NCI-H2081 treated with DMSO at 0.1 percent for 48 hours (cell line): ENCODE data around the gene MSX1.
"Not testable (repeated sequence)": the region's sequence is repeated elsewhere in the genome, so short reads cannot be mapped to it uniquely, and the experiment has no call there.

Source experiments
- DNase-seq: peaks from one replicate; lab custom pipeline; 2025; lab: John Stamatoyannopoulos, UW

Gene MSX1

GRCh38 chr4:4859325-4859798 lies at the start of gene MSX1:
Gene MSX1, plus strand, starts transcription at chr4:4859665. Its CDS starts 235 bp downstream, at chr4:4859900.
- no peak for DNase-seq

- DNase-seq, result no peak
Measured at GRCh38 chr4:4810092-4810774, 49.2 kb upstream of the MSX1 start.

GRCh38 chr4:4810778-4811177 lies 48.7 kb upstream of the MSX1 start:
- no peak for DNase-seq

GRCh38 chr4:4812145-4812794 lies 47.2 kb upstream of the MSX1 start:
- no peak for DNase-seq

- DNase-seq, result no peak
Measured at GRCh38 chr4:4818415-4819212, 40.9 kb upstream of the MSX1 start.

GRCh38 chr4:4819213-4819606 lies 40.3 kb upstream of the MSX1 start:
- DNase-seq, result no peak

GRCh38 chr4:4820261-4820660 lies 39.2 kb upstream of the MSX1 start:
- DNase-seq, result no peak

- no peak for DNase-seq
Measured at GRCh38 chr4:4820739-4821138, 38.7 kb upstream of the MSX1 start.

- no peak for DNase-seq
Measured at GRCh38 chr4:4821577-4821976, 37.9 kb upstream of the MSX1 start.

- not testable (repeated sequence) for DNase-seq
Measured at GRCh38 chr4:4822286-4822685, 37.2 kb upstream of the MSX1 start.

GRCh38 chr4:4823621-4824162 lies 35.8 kb upstream of the MSX1 start:
- no peak for DNase-seq

GRCh38 chr4:4824232-4824631 lies 35.2 kb upstream of the MSX1 start:
- DNase-seq, result no peak

GRCh38 chr4:4825431-4825830 lies 34.0 kb upstream of the MSX1 start:
- DNase-seq, result no peak

GRCh38 chr4:4829837-4830236 lies 29.6 kb upstream of the MSX1 start:
- no peak for DNase-seq

- no peak for DNase-seq
Measured at GRCh38 chr4:4831266-4831665, 28.2 kb upstream of the MSX1 start.

GRCh38 chr4:4831825-4832224 lies 27.6 kb upstream of the MSX1 start:
- no peak for DNase-seq

- no peak for DNase-seq
Measured at GRCh38 chr4:4836044-4836443, 23.4 kb upstream of the MSX1 start.

- no peak for DNase-seq
Measured at GRCh38 chr4:4837316-4837715, 22.1 kb upstream of the MSX1 start.

- no peak for DNase-seq
Measured at GRCh38 chr4:4838051-4838935, 21.2 kb upstream of the MSX1 start.

- no peak for DNase-seq
Measured at GRCh38 chr4:4838936-4839810, 20.3 kb upstream of the MSX1 start.

- no peak for DNase-seq
Measured at GRCh38 chr4:4840351-4840750, 19.1 kb upstream of the MSX1 start.
